GM23338 (cell line): ENCODE data around the gene IL21.

Experiments used
- CTCF ChIP-seq, 2 experiments: fragments of 200-600 bp in 1 of 2; sonication (generic) in 1 of 2; conservative IDR thresholded peaks; 2 replicates each; pipeline versions ENCODE4 v1.5.1 to v1.6.1; 2016 to 2017; ENCODE audit warnings: antibody characterized with exemption in 2 of 2, low read depth in 2 of 2, mild to moderate bottlenecking in 2 of 2, moderate library complexity in 1 of 2
- ETS1 ChIP-seq: IDR thresholded peaks from 2 replicates; pipeline ENCODE4 v1.6.1; 2016; ENCODE audit warnings: antibody characterized with exemption
- JUNB ChIP-seq: IDR thresholded peaks from one replicate; pipeline ENCODE4 v1.6.1; 2016; ENCODE audit warnings: antibody characterized with exemption; ENCODE audit not compliant: unreplicated experiment
- POLR2AphosphoS5 ChIP-seq: IDR thresholded peaks from 2 replicates; pipeline ENCODE4 v1.6.1; 2016; ENCODE audit warnings: antibody characterized with exemption, low read depth

GRCh38 chr4:122639181-122639580 lies 18.3 kb upstream of the IL21 start:
- no peak for TF ChIP-seq CTCF (conservative IDR thresholded peaks at IDR 0.05; ENCODE audit: low read depth in 2 of 2)
- TF ChIP-seq JUNB = no peak
- no peak for TF ChIP-seq POLR2AphosphoS5
- TF ChIP-seq ETS1 = no peak
